IMR-90 (cell line): ENCODE data around the gene ANKFN1. TPM values are rescaled to one million over a fixed set of nuclear protein-coding genes. Genes with fewer than 3 reads are reported as not detected.

ENCODE experiments used
- ATAC-seq: fragments of 200-7000 bp; cut with Tn5 transposase; 2 replicates; pipeline ENCODE4 v1.9.1; 2020; ENCODE audit warnings: low read depth, mild to moderate bottlenecking, moderate library complexity
- BruUV-seq: library from RNA; stranded (reverse); fragments of 400-500 nt; replicated peaks from 2 replicates; lab custom pipeline; 2021; lab: Mats Ljungman, UMichigan
- CTCF ChIA-PET: fragments of 300-600 bp; formaldehyde crosslinking; extraction: SDS; loops from one replicate; lab custom pipeline; 2021; ENCODE audit warnings: antibody characterized with exemption; lab: Yijun Ruan, JAX
- POLR2A ChIA-PET: fragments of 300-600 bp; sonication (Branson Sonifier 250); formaldehyde crosslinking; loops from one replicate; lab custom pipeline; 2022; ENCODE audit warnings: antibody characterized with exemption; ENCODE audit not compliant: unreplicated experiment; lab: Charles Lee
- DNase-seq: peaks from one replicate; pipeline ENCODE4 v3.0.0; 2013
- H2AFZ ChIP-seq: replicated peaks from 2 replicates; pipeline ENCODE3; 2013; ENCODE audit warnings: low read length, mild to moderate bottlenecking; ENCODE audit not compliant: poor library complexity
- H2AK5ac ChIP-seq: 2 replicates; pipeline ENCODE4 v1.6.1; 2013; ENCODE audit warnings: low read depth, low read length, inconsistent platforms
- H2AK9ac ChIP-seq: replicated peaks from 2 replicates; pipeline ENCODE3; 2013; ENCODE audit warnings: mild to moderate bottlenecking, low read depth, low read length, moderate library complexity; ENCODE audit not compliant: poor library complexity
- H2BK120ac ChIP-seq: 2 replicates; pipeline ENCODE4 v1.6.1; 2013; ENCODE audit warnings: low read depth, low read length, inconsistent platforms
- H2BK15ac ChIP-seq: 3 replicates; pipeline ENCODE4 v1.6.1; 2013; ENCODE audit warnings: low read depth, low read length, inconsistent platforms
- H2BK20ac ChIP-seq: 2 replicates; pipeline ENCODE4 v1.6.1; 2013; ENCODE audit warnings: low read depth, mild to moderate bottlenecking, inconsistent platforms, low read length, moderate library complexity
- H2BK5ac ChIP-seq: 2 replicates; pipeline ENCODE4 v1.6.1; 2013; ENCODE audit warnings: mild to moderate bottlenecking, low read depth, low read length, inconsistent platforms; ENCODE audit not compliant: poor library complexity, severe bottlenecking
- H3K14ac ChIP-seq: replicated peaks from 2 replicates; pipeline ENCODE4 v1.6.1; 2013; ENCODE audit warnings: low read depth, low read length, inconsistent platforms
- H3K18ac ChIP-seq: 2 replicates; pipeline ENCODE4 v1.6.1; 2013; ENCODE audit warnings: low read depth, low read length, control low read depth
- H3K23ac ChIP-seq: 2 replicates; pipeline ENCODE4 v1.6.1; 2013; ENCODE audit warnings: low read depth, low read length, inconsistent platforms
- H3K27ac ChIP-seq: 2 replicates; pipeline ENCODE4 v1.5.1; 2013; ENCODE audit warnings: mild to moderate bottlenecking, control low read depth, low read length; ENCODE audit not compliant: insufficient read depth
- H3K27me3 ChIP-seq: 2 replicates; pipeline ENCODE4 v1.6.1; 2013; ENCODE audit warnings: low read length; ENCODE audit not compliant: control insufficient read depth, insufficient read depth
- H3K36me3 ChIP-seq: 2 replicates; pipeline ENCODE4 v1.6.1; 2013; ENCODE audit warnings: low read length, mixed read lengths; ENCODE audit not compliant: control insufficient read depth, insufficient read depth
- H3K4ac ChIP-seq: 2 replicates; pipeline ENCODE4 v1.6.1; 2013; ENCODE audit warnings: low read depth, low read length, inconsistent platforms
- H3K4me1 ChIP-seq: 2 replicates; pipeline ENCODE4 v1.6.1; 2013; ENCODE audit warnings: low read length, mixed read lengths; ENCODE audit not compliant: control insufficient read depth, insufficient read depth
- H3K4me2 ChIP-seq: 2 replicates; pipeline ENCODE4 v1.6.1; 2013; ENCODE audit warnings: low read depth, mild to moderate bottlenecking, control low read depth, low read length, moderate library complexity
- H3K4me3 ChIP-seq: 2 replicates; pipeline ENCODE4 v1.5.1; 2013; ENCODE audit warnings: low read depth, mild to moderate bottlenecking, control low read depth, low read length, moderate library complexity; ENCODE audit not compliant: insufficient read depth
- H3K56ac ChIP-seq: 2 replicates; pipeline ENCODE4 v1.6.1; 2013; ENCODE audit warnings: low read length, inconsistent platforms; ENCODE audit not compliant: insufficient read depth; ENCODE audit errors: extremely low read depth
- H3K79me1 ChIP-seq, 2 experiments: 2 replicates each; pipeline ENCODE4 v1.6.1; 2013; ENCODE audit warnings: low read length in 2 of 2, inconsistent platforms in 1 of 2, low read depth in 1 of 2
- H3K9ac ChIP-seq: 2 replicates; pipeline ENCODE4 v1.6.1; 2013; ENCODE audit warnings: low read depth, low read length, control low read depth
- H3K9me1 ChIP-seq: 2 replicates; pipeline ENCODE4 v1.6.1; 2013; ENCODE audit warnings: low read length, inconsistent platforms; ENCODE audit not compliant: insufficient read depth
- H3K9me3 ChIP-seq: 2 replicates; pipeline ENCODE4 v1.6.1; 2013; ENCODE audit warnings: low read length; ENCODE audit not compliant: control insufficient read depth, insufficient read depth
- H4K20me1 ChIP-seq: 2 replicates; pipeline ENCODE4 v1.6.1; 2013; ENCODE audit warnings: low read length, inconsistent platforms; ENCODE audit not compliant: insufficient read depth
- H4K5ac ChIP-seq: 2 replicates; pipeline ENCODE4 v1.6.1; 2013; ENCODE audit warnings: mild to moderate bottlenecking, low read depth, low read length, control low read depth
- H4K8ac ChIP-seq, 2 experiments: 2 replicates each; pipeline ENCODE4 v1.6.1; 2013; ENCODE audit warnings: low read depth in 2 of 2, low read length in 2 of 2, control low read depth in 1 of 2, inconsistent platforms in 1 of 2
- H4K91ac ChIP-seq: 2 replicates; pipeline ENCODE4 v1.6.1; 2013; ENCODE audit warnings: low read depth, low read length, inconsistent platforms; ENCODE audit not compliant: insufficient read depth
- BHLHE40 ChIP-seq: fragments of 150-350 bp; IDR thresholded peaks from 2 replicates; pipeline ENCODE4 v1.6.1; 2016; ENCODE audit warnings: mild to moderate bottlenecking, low read depth, low read length
- CHD1 ChIP-seq: IDR thresholded peaks from 2 replicates; pipeline ENCODE4 v1.6.1; 2012; ENCODE audit warnings: low read depth, low read length, improper control_type of control experiment
- WGBS, 2 experiments: methylation state at CpG; one replicate each; pipeline versions ENCODE4 v1.1.5 to v1.1.7; 2013; ENCODE audit warnings: missing lambda C conversion rate in 2 of 2; ENCODE audit not compliant: insufficient read length in 1 of 2; ENCODE audit errors: extremely low coverage in 2 of 2; 5-methylcytosine and 5-hydroxymethylcytosine counted together
- dilution Hi-C: fragments of 300-500 bp; cut with HindIII; formaldehyde crosslinking; loops from one replicate; pipeline ENCODE4 v1.14.3; 2018; ENCODE audit warnings: low sequenced_read_pairs; ENCODE audit not compliant: unreplicated experiment
- in situ Hi-C: fragments of 300-500 bp; cut with MboI; formaldehyde crosslinking; loops from 3 replicates; pipeline ENCODE4 v1.14.3; 2019; ENCODE audit warnings: low sequenced_read_pairs, inconsistent platforms, mixed read lengths
- intact Hi-C: fragments of 100-400 bp; cut with micrococcal nuclease; formaldehyde crosslinking; loops from 2 replicates; pipeline ENCODE4 v1.10.0; 2022
- polyA plus RNA-seq, 3 experiments: library from polyadenylated mRNA; depleted of rRNA; stranded (reverse); fragments of >200 nt; gene quantifications; 2 replicates each; pipeline ENCODE4 v1.2.3, GENCODE V29; 2012; ENCODE audit warnings: low replicate concordance in 1 of 3
- total RNA-seq: library from RNA; depleted of rRNA; stranded (reverse); fragments of >200 nt; gene quantifications from 2 replicates; pipeline ENCODE4 v1.2.3, GENCODE V29; 2012

ANKFN1 gene
- total and polyA plus RNA-seq, 2 of the 4 experiments (the other 2 are of a cell fraction): not detected

GRCh38 chr17:56144223-56144622 is 9.1 kb upstream of the ANKFN1 start:
- CTCF ChIA-PET: no interaction called here
- no peak overlapping the region for H3K4me2 ChIP-seq
- no peaks in the 10 kb centered on the region for H3K27me3 ChIP-seq
- H2AK9ac ChIP-seq: no peak overlapping the region
- H3K56ac ChIP-seq: no peak overlapping the region
- no CpG with 5 or more reads among the region's 3 CpGs for WGBS, 2 experiments
- no TSS peak for BruUV-seq
- no peak overlapping the region for H2BK5ac ChIP-seq
- H3K9me3 ChIP-seq: no peaks in the 10 kb centered on the region
- intact Hi-C loops (loop anchor here (5.0 kb wide), 1 partner anchor 148 kb away; no protein-coding TSS in a partner anchor), in situ Hi-C loops (no loop called here), dilution Hi-C loops (no loop called here)
- H2BK20ac ChIP-seq: peak overlapping the region; percentile 64; the same call in 1 of the 2 replicates
- TF ChIP-seq CHD1 (no peak), BHLHE40 (no peak)
- H4K20me1 ChIP-seq: no peaks in the 10 kb centered on the region
- H4K8ac ChIP-seq: no peak overlapping the region
- no peak for ATAC-seq
- H2BK15ac ChIP-seq: peak overlapping the region; percentile 16; the same call in 1 of the 3 replicates
- no peak overlapping the region for H4K91ac ChIP-seq
- peaks cover 9% of the 10 kb centered on the region for H3K4me1 ChIP-seq
- no peak overlapping the region for H3K18ac ChIP-seq
- no peak overlapping the region for H3K4me3 ChIP-seq
- H3K9ac ChIP-seq: no peak overlapping the region
- no peak overlapping the region for H2AFZ ChIP-seq
- no peaks in the 10 kb centered on the region for H3K79me1 ChIP-seq
- H3K14ac ChIP-seq: no peak overlapping the region
- H2AK5ac ChIP-seq: no peak overlapping the region
- no peak for DNase-seq
- H3K27ac ChIP-seq: no peak overlapping the region
- H3K4ac ChIP-seq: no peak overlapping the region
- POLR2A ChIA-PET: no interaction called here
- peaks cover 4% of the 10 kb centered on the region; the same call in 1 of the 2 replicates for H3K9me1 ChIP-seq
- H3K23ac ChIP-seq: no peak overlapping the region
- H4K5ac ChIP-seq: no peak overlapping the region
- H2BK120ac ChIP-seq: 0 out of 2 replicates have a peak overlapping the region, but pooled peaks have one; percentile 25
- H3K36me3 ChIP-seq: no peaks in the 10 kb centered on the region
